GM12878 (cell line): Measurements from ENCODE around the gene OSBPL2. TPM values are rescaled to one million over a fixed set of nuclear protein-coding genes. Genes with fewer than 3 reads are reported as not detected.

ENCODE experiments used
- ATAC-seq: fragments of 200-7000 bp; cut with Tn5 transposase; 3 replicates; pipeline ENCODE4 v1.9.1; 2020; ENCODE audit warnings: mild to moderate bottlenecking, moderate library complexity
- BruUV-seq: library from RNA; stranded (reverse); fragments of 400-500 nt; replicated peaks from 2 replicates; lab custom pipeline; 2021; lab: Mats Ljungman, UMichigan
- CTCF ChIA-PET: fragments of 300-600 bp; sonication (Branson Sonifier 250); formaldehyde crosslinking; extraction: SDS; loops from one replicate; lab custom pipeline; 2021; ENCODE audit warnings: inconsistent platforms; lab: Yijun Ruan, JAX
- POLR2A ChIA-PET: fragments of 350-600 bp; formaldehyde crosslinking; extraction: SDS; loops from one replicate; lab custom pipeline; 2021; ENCODE audit warnings: inconsistent platforms; lab: Charles Lee
- RAD21 ChIA-PET: fragments of 300-600 bp; sonication (Branson Sonifier 250); formaldehyde crosslinking; loops from one replicate; lab custom pipeline; 2023; ENCODE audit warnings: antibody characterized with exemption; ENCODE audit not compliant: unreplicated experiment; lab: Charles Lee
- SMC1A ChIA-PET: fragments of 300-600 bp; sonication (Branson Sonifier 250); formaldehyde crosslinking; loops from one replicate; lab custom pipeline; 2023; ENCODE audit not compliant: unreplicated experiment, uncharacterized antibody; lab: Charles Lee
- DNase-seq: peaks from one replicate; pipeline ENCODE4 v3.0.0-alpha.2; 2011; ENCODE audit warnings: low read depth, low spot score
- FAIRE-seq: peaks from 3 replicates; lab custom pipeline; 2011; peaks lifted over from hg19 to GRCh38; lab: Jason Lieb, UNC
- H2AFZ ChIP-seq: 2 replicates; pipeline ENCODE4 v1.6.0; 2011; ENCODE audit warnings: low read depth, low read length, control low read depth; ENCODE audit not compliant: control insufficient read depth
- H3K27ac ChIP-seq: 2 replicates; pipeline ENCODE4 v1.5.1; 2011; ENCODE audit warnings: control low read depth; ENCODE audit not compliant: control insufficient read depth, insufficient read depth
- H3K27me3 ChIP-seq, 2 experiments: replicated peaks in 1 of 2; 2 replicates each; pipeline versions ENCODE4 v1.6.0 to v1.6.1; 2011; ENCODE audit warnings: low read length in 1 of 2; ENCODE audit not compliant: control insufficient read depth in 2 of 2, insufficient read depth in 2 of 2
- H3K36me3 ChIP-seq, 2 experiments: 2 replicates each; pipeline ENCODE4 v1.5.1; 2011; ENCODE audit warnings: low read length in 1 of 2; ENCODE audit not compliant: control insufficient read depth in 2 of 2, insufficient read depth in 2 of 2
- H3K4me1 ChIP-seq: 2 replicates; pipeline ENCODE4 v1.6.1; 2011; ENCODE audit warnings: mild to moderate bottlenecking, low read length, moderate library complexity, mixed read lengths; ENCODE audit not compliant: control insufficient read depth, insufficient read depth
- H3K4me2 ChIP-seq: 2 replicates; pipeline ENCODE4 v1.6.0; 2011; ENCODE audit warnings: control low read depth; ENCODE audit not compliant: control insufficient read depth, insufficient read depth
- H3K4me3 ChIP-seq: fragments of 200-600 bp; sonication (generic); 2 replicates; pipeline ENCODE4 v1.5.1; 2016
- H3K79me2 ChIP-seq: 2 replicates; pipeline ENCODE4 v1.6.0; 2011; ENCODE audit warnings: low read length; ENCODE audit not compliant: control insufficient read depth, insufficient read depth
- H3K9ac ChIP-seq: 2 replicates; pipeline ENCODE4 v1.8.0; 2011; ENCODE audit warnings: low read length, control low read depth, mixed read lengths; ENCODE audit not compliant: control insufficient read depth, insufficient read depth
- H3K9me3 ChIP-seq: replicated peaks from 3 replicates; pipeline ENCODE4 v1.5.1; 2011; ENCODE audit warnings: mild to moderate bottlenecking, low read length; ENCODE audit not compliant: control insufficient read depth, insufficient read depth
- H4K20me1 ChIP-seq: 2 replicates; pipeline ENCODE4 v1.6.0; 2011; ENCODE audit not compliant: control insufficient read depth, insufficient read depth
- BACH1 ChIP-seq: fragments of 450-650 bp; IDR thresholded peaks from 2 replicates; pipeline ENCODE4 v1.6.1; 2017; ENCODE audit warnings: mild to moderate bottlenecking, borderline replicate concordance
- BMI1 ChIP-seq: fragments of 450-650 bp; IDR thresholded peaks from 2 replicates; pipeline ENCODE4 v1.6.1; 2016; ENCODE audit warnings: mild to moderate bottlenecking, moderate library complexity, borderline replicate concordance
- CBX5 ChIP-seq: sonication (generic); IDR thresholded peaks from 2 replicates; pipeline ENCODE4 v1.6.1; 2016; ENCODE audit warnings: low read depth, moderate library complexity, mild to moderate bottlenecking, inconsistent platforms
- CHD4 ChIP-seq: fragments of 200-600 bp; sonication (generic); IDR thresholded peaks from 2 replicates; pipeline ENCODE4 v1.6.1; 2016; ENCODE audit warnings: mild to moderate bottlenecking
- GABPA ChIP-seq: IDR thresholded peaks from 2 replicates; pipeline ENCODE4 v1.6.1; 2014; ENCODE audit warnings: antibody characterized with exemption, low read depth, mild to moderate bottlenecking, inconsistent platforms
- KDM1A ChIP-seq: fragments of 200-600 bp; sonication (generic); IDR thresholded peaks from 2 replicates; pipeline ENCODE4 v1.6.1; 2016; ENCODE audit warnings: borderline replicate concordance
- NR2F1 ChIP-seq: fragments of 450-650 bp; conservative IDR thresholded peaks from 2 replicates; pipeline ENCODE4 v1.6.1; 2017; ENCODE audit warnings: mild to moderate bottlenecking
- PBX3 ChIP-seq: IDR thresholded peaks from 2 replicates; pipeline ENCODE4 v1.6.1; 2011; ENCODE audit warnings: mild to moderate bottlenecking, low read depth, low read length, moderate library complexity; ENCODE audit not compliant: insufficient replicate concordance
- RCOR1 ChIP-seq: conservative IDR thresholded peaks from 2 replicates; pipeline ENCODE4 v1.6.1; 2012; ENCODE audit warnings: low read depth, low read length, improper control_type of control experiment
- STAT1 ChIP-seq: fragments of 450-650 bp; conservative IDR thresholded peaks from 2 replicates; pipeline ENCODE4 v1.6.1; 2014; ENCODE audit warnings: antibody characterized with exemption, mild to moderate bottlenecking
- TAF1 ChIP-seq: IDR thresholded peaks from 2 replicates; pipeline ENCODE4 v1.6.1; 2011; ENCODE audit warnings: mild to moderate bottlenecking, low read depth, low read length, borderline replicate concordance
- USF1 ChIP-seq: IDR thresholded peaks from 2 replicates; pipeline ENCODE4 v1.6.1; 2011; ENCODE audit warnings: borderline replicate concordance, low read depth, mild to moderate bottlenecking, moderate library complexity, mixed read lengths, low read length; ENCODE audit not compliant: insufficient read depth; ENCODE audit errors: extremely low read length
- USF2 ChIP-seq: IDR thresholded peaks from 2 replicates; pipeline ENCODE4 v1.6.1; 2011; ENCODE audit warnings: low read depth, low read length, improper control_type of control experiment, borderline replicate concordance
- ZNF24 ChIP-seq: fragments of 450-650 bp; IDR thresholded peaks from 2 replicates; pipeline ENCODE4 v1.6.1; 2017; ENCODE audit warnings: antibody characterized with exemption, mild to moderate bottlenecking
- WGBS: methylation state at CpG from one replicate; pipeline ENCODE4 v1.1.6; 2016; ENCODE audit warnings: low lambda C conversion rate; ENCODE audit not compliant: insufficient replicate concordance, insufficient coverage; ENCODE audit errors: missing lambda C conversion rate; 5-methylcytosine and 5-hydroxymethylcytosine counted together
- in situ Hi-C: fragments of 300-500 bp; cut with MboI; formaldehyde crosslinking; loops from 9 replicates; pipeline ENCODE4 v1.14.3; 2018; ENCODE audit warnings: mixed read lengths
- intact Hi-C: fragments of 100-400 bp; cut with micrococcal nuclease; formaldehyde crosslinking; loops from one replicate; pipeline ENCODE4 v1.14.2; 2022; ENCODE audit not compliant: unreplicated experiment
- polyA plus RNA-seq, 11 experiments: library from polyadenylated mRNA; depleted of rRNA in 4 of 11; unstranded in 6 of 11; stranded (reverse) in 5 of 11; fragments of >200 nt; fragmentation: Nextera tagmentation in 4 of 11; fragmentation: Illumina TruSeq in 1 of 11; extraction: Ambion mirVana in 4 of 11; extraction: Trizol in 1 of 11; gene quantifications; 1 replicate in 1 of 11; 2 replicates in 10 of 11; pipeline versions ENCODE4 v1.2.1 to v1.2.3, GENCODE V29; 2011 to 2016; ENCODE audit warnings: inconsistent platforms in 2 of 11, missing spikeins in 2 of 11, low read depth in 1 of 11
- total RNA-seq, 4 experiments: library from RNA; depleted of rRNA in 3 of 4; stranded (reverse); fragments of >200 nt in 3 of 4; fragmentation: Illumina TruSeq in 1 of 4; extraction: Trizol in 1 of 4; gene quantifications; 2 replicates each; pipeline versions ENCODE4 v1.2.1 to v1.2.3, GENCODE V29; 2013 to 2021

Gene OSBPL2
- total and polyA plus RNA-seq, 10 of the 15 experiments (the other 5 are each of a cell fraction or from before 2014, with no cell fraction given), result 2.8 to 22.3 (median 14.7) TPM

- TF ChIP-seq USF1 (peak; percentile 85), CHD4 (no peak), GABPA (peak; percentile 65), STAT1 (peak; percentile 80; the same call in 1 of the 2 replicates), NR2F1 (peak; percentile 95), BMI1 (no peak), TAF1 (0 out of 2 replicates have a peak, but pooled peaks have one; percentile 8)
Observed at GRCh38 chr20:62237801-62238568, at the start of gene OSBPL2 (continued).

GRCh38 chr20:62190639-62191411, 47.5 kb upstream of the OSBPL2 start:
- H3K36me3 ChIP-seq, result peaks cover 0 to 5% of the 10 kb centered on the region in 2 experiments; a peak in 3 of 4 replicates
- H3K27ac ChIP-seq, result no peak overlapping the region
- FAIRE-seq, result no peak
- SMC1A ChIA-PET, result no interaction called here
- 95% methylated on average over 25 of the region's 25 CpGs for WGBS
- no peaks in the 10 kb centered on the region for H3K9me3 ChIP-seq
- H3K4me1 ChIP-seq, result peaks cover 5% of the 10 kb centered on the region; the same call in 1 of the 2 replicates
- H3K4me2 ChIP-seq, result no peak overlapping the region
- no peak for DNase-seq
- H3K9ac ChIP-seq, result no peak overlapping the region
- intact Hi-C loops (no loop called here), in situ Hi-C loops (no loop called here)
- BruUV-seq, result TSS peak; percentile 4
- POLR2A ChIA-PET, result no interaction called here
- H2AFZ ChIP-seq, result no peak overlapping the region
- no peaks in the 10 kb centered on the region for H3K27me3 ChIP-seq
- peaks cover 12% of the 10 kb centered on the region for H3K79me2 ChIP-seq
- no peak for ATAC-seq
- RAD21 ChIA-PET, result no interaction called here
- no peak overlapping the region for H3K4me3 ChIP-seq
- CTCF ChIA-PET, result no interaction called here
- no peaks in the 10 kb centered on the region for H4K20me1 ChIP-seq
- no peak for TF ChIP-seq USF2
- no peak for TF ChIP-seq RCOR1
- no peak for TF ChIP-seq BMI1
- TF ChIP-seq BACH1, result no peak
- TF ChIP-seq PBX3, result no peak
- TF ChIP-seq ZNF24, result no peak
- TF ChIP-seq KDM1A, result no peak
- no peak for TF ChIP-seq CBX5
